ENCODE results near the gene WDR18. TPM values are rescaled to one million over a fixed set of nuclear protein-coding genes. Genes with fewer than 3 reads are reported as not detected.

WDR18 gene
- total and polyA plus RNA-seq, 2 of the 4 experiments (the other 2 are of a cell fraction) = 37.1 to 56.9 TPM

DNA sequence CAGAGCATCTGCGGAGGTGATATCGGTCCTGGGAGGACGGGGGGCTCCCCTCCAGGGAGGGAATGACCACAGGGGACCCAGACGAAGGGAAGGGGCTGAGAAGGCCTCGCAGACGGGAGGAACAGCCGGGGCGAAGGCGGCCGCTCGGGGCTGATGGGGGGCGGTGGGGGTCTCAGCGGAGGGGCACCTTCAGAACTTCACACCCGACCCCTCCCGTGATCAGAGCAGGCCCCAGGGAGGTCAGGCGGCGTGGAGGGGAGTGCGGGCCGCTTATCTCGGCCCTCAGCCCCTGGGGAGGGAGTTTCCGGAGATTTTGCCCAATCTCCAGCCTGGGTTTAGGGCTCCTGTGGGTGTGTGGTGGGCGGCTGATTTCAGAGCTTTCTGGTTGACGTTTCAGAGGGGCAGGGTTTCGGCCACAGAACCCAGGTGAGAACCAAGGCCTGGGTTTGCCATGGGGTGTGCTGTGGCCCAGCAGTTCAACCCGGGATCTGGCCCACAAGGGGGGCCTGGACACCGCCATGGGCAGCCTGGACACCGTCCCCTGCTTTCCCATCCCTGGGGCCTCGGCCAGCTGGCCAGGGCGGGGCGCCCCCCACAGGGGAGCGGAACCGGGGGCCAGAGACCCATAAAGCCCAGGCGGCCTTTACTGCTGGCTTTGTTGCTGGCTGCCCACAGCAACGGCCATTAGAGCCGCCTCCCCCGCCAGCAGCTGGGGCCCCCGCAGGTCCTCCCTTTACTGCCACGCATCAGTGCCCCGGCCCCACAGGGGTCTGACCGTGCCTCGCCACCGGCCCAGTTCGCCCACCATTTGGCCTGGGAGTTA, 29.3 kb upstream of the WDR18 start:
- CTCF ChIA-PET = interaction anchor here (0.6 kb wide), 1 partner anchor 240 kb away, joined by 4 read pairs; no protein-coding TSS in a partner anchor
- dilution Hi-C loops (cut with HindIII; ENCODE audit: low sequenced_read_pairs, unreplicated experiment) = no loop called here

More for the DNA sequence above, 29.3 kb upstream of the WDR18 start:
- no peak overlapping the region for H4K91ac ChIP-seq (ENCODE audit: insufficient read depth, low read depth, low read length)
- H2BK120ac ChIP-seq (ENCODE audit: low read depth, low read length) = no peak overlapping the region
- H3K79me1 ChIP-seq (ENCODE audit: low read depth in 1 of 2, low read length in 2 of 2) = peaks cover 41 to 81% of the 10 kb centered on the region in 2 experiments
- no peak overlapping the region for H3K56ac ChIP-seq (ENCODE audit: extremely low read depth, insufficient read depth, low read length)
- WGBS, 2 experiments (ENCODE audit: extremely low coverage in 2 of 2, insufficient read length in 1 of 2) = 68% methylated on average over 4 of the region's 43 CpGs; no CpG with 5 or more reads in 1 of the 2 experiments
- H3K36me3 ChIP-seq (ENCODE audit: control insufficient read depth, insufficient read depth, low read length) = peaks cover 15% of the 10 kb centered on the region; the same call in 1 of the 2 replicates
- no peak overlapping the region for H3K4ac ChIP-seq (ENCODE audit: low read depth, low read length)
- no peak overlapping the region for H3K14ac ChIP-seq (replicated peaks; ENCODE audit: low read depth, low read length)
- H3K23ac ChIP-seq (ENCODE audit: low read depth, low read length) = no peak overlapping the region
- H3K9me1 ChIP-seq (ENCODE audit: insufficient read depth, low read length) = peaks cover 8% of the 10 kb centered on the region
- H2BK5ac ChIP-seq (ENCODE audit: low read depth, low read length, poor library complexity, severe bottlenecking) = no peak overlapping the region
- H3K4me1 ChIP-seq (ENCODE audit: control insufficient read depth, insufficient read depth, low read length) = peaks cover 39% of the 10 kb centered on the region
- peak overlapping the region; percentile 72 for H2AK9ac ChIP-seq (replicated peaks; ENCODE audit: low read depth, low read length, poor library complexity)
- no peak overlapping the region for H3K4me2 ChIP-seq (ENCODE audit: low read depth, low read length)
- no peak overlapping the region for H3K4me3 ChIP-seq (ENCODE audit: insufficient read depth, low read depth, low read length)
- no peak overlapping the region for H3K27ac ChIP-seq (ENCODE audit: insufficient read depth, low read length)
- ATAC-seq (ENCODE audit: low read depth) (no peak), DNase-seq (no peak)
- no peaks in the 10 kb centered on the region for H3K27me3 ChIP-seq (ENCODE audit: control insufficient read depth, insufficient read depth, low read length)
- no peak overlapping the region for H4K8ac ChIP-seq (ENCODE audit: low read depth in 2 of 2, low read length in 2 of 2)
- peaks cover 46% of the 10 kb centered on the region for H4K20me1 ChIP-seq (ENCODE audit: insufficient read depth, low read length)
- H2BK20ac ChIP-seq (ENCODE audit: low read depth, low read length) = no peak overlapping the region
- POLR2A ChIA-PET (ENCODE audit: unreplicated experiment) = no interaction called here
- no peaks in the 10 kb centered on the region for H3K9me3 ChIP-seq (ENCODE audit: control insufficient read depth, insufficient read depth, low read length)
- no peak overlapping the region for H3K9ac ChIP-seq (ENCODE audit: low read depth, low read length)
- TF ChIP-seq SMC3 (IDR thresholded peaks at IDR 0.05; ENCODE audit: low read depth, low read length) = no peak
- no peak for TF ChIP-seq CHD1 (IDR thresholded peaks at IDR 0.05; ENCODE audit: low read depth, low read length)
- TF ChIP-seq MXI1 (IDR thresholded peaks at IDR 0.05; ENCODE audit: borderline replicate concordance, low read depth, low read length) = no peak
- TF ChIP-seq FOS (IDR thresholded peaks at IDR 0.05; ENCODE audit: low read depth, low read length) = no peak
- BruUV-seq (replicated peaks) = no TSS peak
- in situ Hi-C loops (cut with MboI; ENCODE audit: low sequenced_read_pairs) (no loop called here), intact Hi-C loops (cut with micrococcal nuclease) (no loop called here)
- H2AK5ac ChIP-seq (ENCODE audit: low read depth, low read length) = peak overlapping the region; percentile 37
- H2AFZ ChIP-seq (replicated peaks; ENCODE audit: low read length, poor library complexity) = no peak overlapping the region
- H4K5ac ChIP-seq (ENCODE audit: low read depth, low read length) = no peak overlapping the region
- no peak overlapping the region for H3K18ac ChIP-seq (ENCODE audit: low read depth, low read length)
- H2BK15ac ChIP-seq (ENCODE audit: low read depth, low read length) = no peak overlapping the region
